Skeletal muscle satellite cell (primary cell): ENCODE data around the gene TSR3. TPM values are rescaled to one million over a fixed set of nuclear protein-coding genes. Genes with fewer than 3 reads are reported as not detected.
A peak's percentile ranks its signal among the peaks of the same experiment; 100 is the strongest.

Experiments
- H3K27me3 ChIP-seq: 2 replicates; pipeline ENCODE4 v1.7.0; 2013; ENCODE audit warnings: low read length; ENCODE audit not compliant: control insufficient read depth, insufficient read depth
- H3K36me3 ChIP-seq: 2 replicates; pipeline ENCODE4 v1.7.0; 2013; ENCODE audit warnings: mild to moderate bottlenecking, control low read depth, low read length; ENCODE audit not compliant: insufficient read depth
- H3K4me1 ChIP-seq: 2 replicates; pipeline ENCODE4 v1.7.0; 2013; ENCODE audit warnings: low read length; ENCODE audit not compliant: control insufficient read depth, insufficient read depth
- H3K4me2 ChIP-seq: 2 replicates; pipeline ENCODE4 v1.7.0; 2013; ENCODE audit warnings: mild to moderate bottlenecking, low read length
- H3K4me3 ChIP-seq: 2 replicates; pipeline ENCODE4 v1.7.0; 2013; ENCODE audit warnings: low read length
- H3K9ac ChIP-seq: 2 replicates; pipeline ENCODE4 v1.7.0; 2013; ENCODE audit warnings: mild to moderate bottlenecking, low read depth, low read length, moderate library complexity
- H3K9me3 ChIP-seq: replicated peaks from 2 replicates; pipeline ENCODE4 v1.7.0; 2013; ENCODE audit warnings: mild to moderate bottlenecking, control low read depth, low read length
- total RNA-seq: library from RNA; depleted of rRNA; stranded (reverse); fragments of >200 nt; gene quantifications from 2 replicates; pipeline ENCODE4 v1.2.3, GENCODE V29; 2012; rRNA removed

TSR3 gene
- total RNA-seq = 48.7 and 60.5 TPM in 2 replicates

DNA sequence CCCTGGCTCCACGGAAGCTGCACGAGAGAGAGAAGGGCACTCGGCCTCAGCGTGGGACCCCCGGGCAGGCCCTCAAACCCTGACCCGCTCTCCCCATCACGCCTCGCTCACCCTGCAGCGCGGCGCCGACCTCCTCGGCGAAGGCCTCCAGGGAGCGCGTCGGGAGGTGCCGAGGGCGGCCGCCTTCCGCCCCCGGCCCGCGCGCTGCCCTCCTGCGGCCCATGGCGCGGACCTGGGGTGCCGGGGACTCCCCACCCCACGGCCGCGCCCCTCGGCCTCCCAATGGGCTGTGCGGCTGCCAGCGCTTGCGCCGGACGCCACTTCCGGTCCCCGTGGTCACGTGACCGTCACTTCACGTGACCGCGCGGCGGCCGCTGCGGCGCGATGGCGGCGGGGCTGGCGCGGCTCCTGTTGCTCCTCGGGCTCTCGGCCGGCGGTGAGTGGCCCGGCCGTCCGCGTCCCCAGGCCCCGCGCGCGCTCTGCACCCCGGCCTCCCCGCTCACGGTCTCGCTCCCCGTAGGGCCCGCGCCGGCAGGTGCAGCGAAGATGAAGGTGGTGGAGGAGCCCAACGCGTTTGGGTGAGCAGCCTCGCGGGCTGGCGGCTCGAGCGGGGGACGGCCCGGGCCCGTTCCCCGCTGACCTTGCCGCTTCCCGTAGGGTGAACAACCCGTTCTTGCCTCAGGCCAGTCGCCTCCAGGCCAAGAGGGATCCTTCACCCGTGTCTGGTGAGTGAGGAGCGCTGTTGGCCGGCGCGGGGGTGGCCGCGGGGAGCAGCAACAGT, at the start of gene TSR3, which contains the start of gene GNPTG:
TSR3 (minus strand) TSS at position 297 of the 781 bp plus-strand sequence; CDS start at position 223, 74 bp downstream.
GNPTG (plus strand) TSS at position 350 of the 781 bp plus-strand sequence; CDS start at position 385, 35 bp downstream.
- H3K9me3 ChIP-seq = no peaks in the 10 kb centered on the region
- H3K27me3 ChIP-seq = no peaks in the 10 kb centered on the region
- H3K4me1 ChIP-seq = peaks cover 15% of the 10 kb centered on the region
- H3K36me3 ChIP-seq = peaks cover 14% of the 10 kb centered on the region
- peak within 1 kb of the TSS; percentile 90 for H3K4me3 ChIP-seq
- peak within 1 kb of the TSS; percentile 91 for H3K9ac ChIP-seq
- H3K4me2 ChIP-seq = peak within 1 kb of the TSS; percentile 84

- no peaks in the 10 kb centered on the region for H3K9me3 ChIP-seq
- H3K4me3 ChIP-seq = no peak overlapping the region
- H3K27me3 ChIP-seq = no peaks in the 10 kb centered on the region
- H3K4me1 ChIP-seq = no peaks in the 10 kb centered on the region
- H3K9ac ChIP-seq = no peak overlapping the region
- no peak overlapping the region for H3K4me2 ChIP-seq
- H3K36me3 ChIP-seq = peaks cover 7% of the 10 kb centered on the region
Observed at GRCh38 chr16:1401061-1401757, 49.5 kb upstream of the TSR3 start.

DNA sequence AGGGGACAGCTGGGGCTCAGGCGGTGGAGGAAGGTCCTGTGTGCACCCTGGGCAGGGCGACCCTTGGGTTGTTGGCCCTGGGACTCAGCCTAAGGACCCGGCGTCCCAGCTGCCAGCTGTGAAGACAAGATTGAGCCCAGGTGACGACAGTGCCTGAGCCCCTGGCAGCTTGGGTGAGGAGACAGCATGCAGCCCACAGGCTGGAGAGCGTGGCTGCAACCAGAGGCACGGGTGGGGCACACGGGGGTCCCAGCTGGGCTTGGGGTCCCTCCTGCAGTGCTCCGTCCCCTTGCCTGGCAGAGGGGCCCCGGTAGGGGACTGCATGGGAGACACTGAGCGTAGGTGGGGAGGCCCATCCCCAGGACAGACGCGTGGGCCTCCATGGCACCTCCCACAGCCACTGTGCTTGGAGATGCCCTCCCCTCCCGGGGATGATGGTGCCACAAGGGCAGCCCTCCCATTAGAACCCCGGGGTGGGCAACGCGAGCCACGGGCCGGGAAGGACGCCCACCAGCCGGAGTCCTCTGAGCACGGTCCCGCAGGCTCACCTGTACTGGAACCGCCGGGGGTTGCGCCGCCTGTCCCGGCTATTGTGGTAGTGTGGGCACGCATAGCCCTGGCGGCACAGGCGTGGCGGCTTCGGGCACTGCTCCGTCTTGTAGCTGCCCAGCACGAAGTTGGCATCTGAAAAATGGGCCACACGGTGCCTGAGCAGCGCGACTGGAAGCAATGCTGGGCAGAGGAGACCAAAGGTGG, 47.3 kb upstream of the TSR3 start:
- Histone ChIP-seq H3K27me3 (no peaks in the 10 kb centered on the region), H3K4me3 (no peak overlapping the region), H3K4me2 (no peak overlapping the region), H3K36me3 (peaks cover 7% of the 10 kb centered on the region), H3K9ac (no peak overlapping the region), H3K9me3 (no peaks in the 10 kb centered on the region), H3K4me1 (no peaks in the 10 kb centered on the region)

DNA sequence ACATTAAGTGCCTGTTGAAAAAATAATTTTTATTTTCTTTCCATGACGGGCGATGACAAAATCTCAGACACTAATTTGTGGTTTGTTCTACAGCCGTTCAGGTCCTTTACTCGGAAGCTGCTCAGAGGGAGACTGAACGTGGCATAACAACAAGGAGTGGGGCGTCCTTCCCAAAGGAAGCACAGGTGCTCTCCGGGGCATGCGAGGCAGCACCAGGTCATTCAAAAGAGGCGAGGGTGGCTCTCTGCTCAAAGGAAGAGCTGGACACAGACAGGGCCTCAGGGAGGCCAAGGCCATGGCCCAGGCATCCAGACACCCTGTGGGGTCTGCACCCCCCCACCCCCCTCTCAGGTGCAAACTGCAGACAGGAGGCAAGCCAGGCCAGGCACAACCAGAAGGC, 46.7 kb upstream of the TSR3 start:
- H3K27me3 ChIP-seq = no peaks in the 10 kb centered on the region
- no peak overlapping the region for H3K4me2 ChIP-seq
- H3K36me3 ChIP-seq = peaks cover 7% of the 10 kb centered on the region
- no peaks in the 10 kb centered on the region for H3K4me1 ChIP-seq
- H3K9ac ChIP-seq = no peak overlapping the region
- H3K9me3 ChIP-seq = no peaks in the 10 kb centered on the region
- no peak overlapping the region for H3K4me3 ChIP-seq

GRCh38 chr16:1397779-1398178, 46.1 kb upstream of the TSR3 start:
- no peak overlapping the region for H3K9ac ChIP-seq
- H3K27me3 ChIP-seq = no peaks in the 10 kb centered on the region
- no peak overlapping the region for H3K4me2 ChIP-seq
- H3K9me3 ChIP-seq = no peaks in the 10 kb centered on the region
- peaks cover 10% of the 10 kb centered on the region for H3K36me3 ChIP-seq
- H3K4me1 ChIP-seq = no peaks in the 10 kb centered on the region
- H3K4me3 ChIP-seq = no peak overlapping the region

DNA sequence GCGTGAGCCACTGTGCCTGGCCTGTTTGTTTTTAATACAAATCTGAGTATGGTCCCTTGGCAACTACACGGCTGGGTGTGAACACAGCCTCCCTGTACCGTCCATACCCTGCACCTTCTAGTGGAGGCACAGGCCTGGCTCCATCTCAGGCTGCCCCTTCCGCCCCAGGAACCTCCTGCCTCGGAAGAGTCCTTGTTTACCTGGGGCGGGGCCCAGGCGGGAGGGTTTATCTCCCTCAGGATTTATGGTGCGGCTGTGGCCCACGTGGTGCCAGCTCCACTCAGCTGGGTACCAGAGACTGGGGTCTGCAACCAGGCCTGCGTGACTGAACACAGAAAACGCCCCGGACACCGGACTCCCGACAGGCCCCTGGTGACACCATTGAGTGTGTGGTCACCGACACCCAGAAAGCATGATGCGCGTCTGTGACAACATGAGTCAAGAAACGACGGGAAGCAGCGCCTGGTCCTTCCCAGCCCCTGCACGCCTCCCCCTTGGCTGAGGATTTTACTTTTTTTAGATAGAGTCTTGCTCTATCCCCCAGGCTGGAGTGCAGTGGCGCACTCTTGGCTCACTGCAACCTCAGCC, 43.9 kb upstream of the TSR3 start:
- Histone ChIP-seq H3K36me3 (peaks cover 5% of the 10 kb centered on the region), H3K27me3 (no peaks in the 10 kb centered on the region), H3K4me3 (no peak overlapping the region), H3K4me2 (no peak overlapping the region), H3K9ac (no peak overlapping the region), H3K4me1 (no peaks in the 10 kb centered on the region), H3K9me3 (no peaks in the 10 kb centered on the region)

DNA sequence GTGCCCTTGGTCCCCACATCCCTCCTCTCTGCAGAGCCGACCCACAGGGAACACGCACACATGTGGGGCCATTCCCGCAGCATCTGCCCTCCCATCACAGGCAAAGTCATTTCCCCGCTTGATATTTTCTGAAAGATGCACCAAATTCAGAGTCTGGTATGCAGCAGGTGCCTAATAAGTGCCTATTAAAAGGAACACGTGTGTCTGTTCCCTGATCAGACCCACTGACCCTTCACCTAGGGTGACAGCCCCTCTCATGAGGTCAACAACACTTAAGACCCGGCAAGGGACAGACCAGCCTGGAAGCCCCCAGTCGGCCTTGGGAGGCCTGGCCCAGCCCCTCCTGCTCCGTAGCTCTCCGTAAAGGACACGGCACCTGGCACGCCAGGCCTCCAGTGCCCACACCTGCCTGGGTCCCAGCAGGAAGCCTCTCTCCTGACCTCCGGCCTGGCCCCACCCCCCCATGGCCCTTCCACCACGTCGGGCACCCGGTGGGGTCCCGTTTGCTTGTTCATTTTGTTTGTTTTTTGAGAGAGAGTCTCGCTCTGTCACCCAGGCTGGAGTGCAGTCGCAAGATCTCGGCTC, 42.8 kb upstream of the TSR3 start:
- no peaks in the 10 kb centered on the region for H3K4me1 ChIP-seq
- no peaks in the 10 kb centered on the region for H3K27me3 ChIP-seq
- no peak overlapping the region for H3K4me3 ChIP-seq
- H3K9me3 ChIP-seq = no peaks in the 10 kb centered on the region
- H3K9ac ChIP-seq = no peak overlapping the region
- peaks cover 5% of the 10 kb centered on the region for H3K36me3 ChIP-seq
- H3K4me2 ChIP-seq = no peak overlapping the region

DNA sequence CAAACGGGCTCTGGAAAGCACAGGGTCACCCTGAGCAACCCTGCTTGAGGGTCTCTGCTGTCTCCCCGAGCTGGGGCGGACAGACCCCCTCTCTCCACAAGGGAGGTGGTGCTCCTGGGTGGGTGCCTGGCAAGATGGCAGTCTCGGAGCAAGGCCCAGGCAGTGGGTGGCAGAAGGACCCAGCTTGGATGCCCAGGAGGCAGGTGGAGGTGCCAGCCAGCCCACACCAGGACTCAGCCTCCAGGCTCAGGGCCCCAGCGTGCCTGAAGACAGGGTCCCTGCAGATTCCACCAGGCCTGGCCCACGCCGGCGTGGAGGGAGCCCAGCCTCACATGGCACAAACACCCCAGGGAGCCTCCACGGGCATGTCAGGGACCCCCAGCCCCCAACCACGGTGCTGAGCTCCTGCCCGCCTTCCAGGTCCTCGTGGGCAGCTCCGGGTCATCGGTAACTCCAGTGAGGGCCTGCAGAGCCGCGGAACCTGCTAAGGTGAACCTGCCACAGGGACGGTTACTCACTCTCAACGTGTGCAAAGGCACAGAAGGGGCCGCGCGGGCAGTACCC, 42.0 kb upstream of the TSR3 start:
- H3K9ac ChIP-seq = no peak overlapping the region
- H3K4me3 ChIP-seq = no peak overlapping the region
- H3K4me2 ChIP-seq = no peak overlapping the region
- H3K36me3 ChIP-seq = peaks cover 5% of the 10 kb centered on the region
- no peaks in the 10 kb centered on the region for H3K9me3 ChIP-seq
- no peaks in the 10 kb centered on the region for H3K27me3 ChIP-seq
- no peaks in the 10 kb centered on the region for H3K4me1 ChIP-seq

GRCh38 chr16:1392826-1393225, 41.1 kb upstream of the TSR3 start:
- no peak overlapping the region for H3K4me3 ChIP-seq
- no peaks in the 10 kb centered on the region for H3K27me3 ChIP-seq
- H3K9ac ChIP-seq = no peak overlapping the region
- peaks cover 5% of the 10 kb centered on the region for H3K36me3 ChIP-seq
- no peaks in the 10 kb centered on the region for H3K4me1 ChIP-seq
- no peaks in the 10 kb centered on the region for H3K9me3 ChIP-seq
- no peak overlapping the region for H3K4me2 ChIP-seq

GRCh38 chr16:1390239-1390779, 38.6 kb upstream of the TSR3 start:
- Histone ChIP-seq H3K4me2 (no peak overlapping the region), H3K9me3 (no peaks in the 10 kb centered on the region), H3K9ac (no peak overlapping the region), H3K4me1 (no peaks in the 10 kb centered on the region), H3K4me3 (no peak overlapping the region), H3K36me3 (peaks cover 5% of the 10 kb centered on the region), H3K27me3 (no peaks in the 10 kb centered on the region)
